GM04504 (cell line): Measurements from ENCODE around the gene ACACB.
A peak's percentile ranks its signal among the peaks of the same experiment; 100 is the strongest.

Experiments
- DNase-seq: peaks from one replicate; pipeline ENCODE4 v3.0.0-alpha.2; 2012; ENCODE audit warnings: low read depth

The ACACB gene

DNA sequence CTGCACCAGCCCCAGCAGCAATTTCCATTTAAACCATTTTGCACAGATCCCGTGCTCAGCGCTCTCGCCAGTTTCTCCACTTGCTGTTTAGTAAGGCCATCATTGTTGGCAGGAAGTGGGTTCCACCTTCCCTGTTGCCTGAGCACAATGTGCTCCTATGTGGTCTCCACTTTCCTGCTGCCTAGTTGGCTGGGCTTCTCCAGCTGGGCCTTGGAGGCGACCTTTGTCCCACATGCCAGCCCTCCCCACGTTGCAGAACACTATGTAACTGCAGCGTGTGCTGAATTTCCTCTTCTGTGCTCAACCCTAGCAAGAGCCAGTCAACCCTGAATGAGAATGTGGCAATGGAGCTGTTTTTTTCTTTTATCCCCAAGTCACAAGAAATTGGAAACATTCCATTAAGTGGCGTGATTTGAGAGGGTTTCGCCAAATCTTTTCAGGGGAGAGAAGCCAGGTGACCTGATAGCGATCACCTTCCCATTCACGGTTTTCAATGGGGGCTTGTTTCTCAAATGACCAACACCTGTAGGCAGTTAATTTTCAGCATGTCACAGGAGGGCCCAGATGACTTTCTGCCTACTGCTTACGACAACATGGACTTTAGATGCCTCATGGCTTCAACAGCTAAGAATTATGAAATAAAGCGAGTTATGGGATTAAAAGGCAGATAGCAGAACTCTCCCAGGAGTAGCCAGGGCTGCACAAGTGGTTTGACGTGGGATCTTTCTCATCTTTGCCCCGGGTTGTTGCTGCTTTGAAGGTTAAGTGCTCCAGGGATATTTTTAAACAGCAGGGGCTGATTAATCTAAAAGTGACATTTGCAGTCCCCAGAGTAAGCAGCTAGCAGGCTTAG is at the start of gene ACACB:
ACACB (plus strand) TSS at position 830 of the 853 bp plus-strand sequence. CDS start 22,819 bp downstream, outside the sequence.
- no peak for DNase-seq

DNA sequence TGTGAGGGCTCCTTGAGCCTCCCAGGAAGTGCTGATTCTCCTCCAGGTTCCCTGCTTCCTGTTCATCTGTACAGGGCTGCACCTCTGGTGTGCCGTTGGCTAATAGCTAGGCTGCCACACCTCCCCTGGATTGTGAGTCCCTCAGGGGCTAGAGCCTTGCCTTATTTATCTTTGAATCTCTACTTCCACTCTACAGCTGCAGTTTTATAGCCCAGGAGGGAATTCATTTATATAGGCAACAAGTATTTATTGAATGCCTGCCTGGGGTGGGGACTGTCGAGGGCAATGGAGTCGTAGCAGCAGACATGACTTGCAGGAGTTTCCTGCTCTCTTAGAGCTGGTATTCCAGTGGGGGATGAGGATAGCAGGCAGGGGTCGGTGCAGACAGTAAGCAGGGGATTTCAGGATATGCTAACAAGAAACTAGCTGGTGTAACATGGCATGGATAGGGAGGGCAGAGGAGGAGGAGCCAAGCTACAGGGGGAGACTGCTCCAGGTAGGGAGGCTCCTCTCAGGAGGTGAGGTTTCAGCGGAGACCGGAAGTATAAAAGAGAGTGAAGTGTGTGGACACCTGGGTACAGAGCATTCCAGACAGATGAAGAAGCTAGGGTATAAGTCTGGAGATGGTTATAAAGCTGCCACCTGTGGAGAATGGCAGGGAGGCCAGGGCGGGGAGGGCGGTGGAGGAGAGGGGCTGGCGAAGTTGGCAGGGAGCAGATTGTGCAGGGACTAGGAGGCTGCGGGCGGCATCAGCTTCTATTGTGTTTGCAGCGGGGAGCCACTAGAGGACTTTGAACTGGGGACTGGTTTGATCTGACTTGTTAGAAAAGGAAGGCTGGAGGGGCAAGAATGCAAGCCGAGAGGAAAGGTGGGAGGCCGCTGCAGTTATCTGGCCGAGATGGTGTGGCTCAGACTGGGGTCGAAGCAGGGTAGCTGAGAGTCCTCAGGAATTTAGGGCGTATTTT is 46.8 kb upstream of the ACACB start:
- DNase-seq = no peak

DNA sequence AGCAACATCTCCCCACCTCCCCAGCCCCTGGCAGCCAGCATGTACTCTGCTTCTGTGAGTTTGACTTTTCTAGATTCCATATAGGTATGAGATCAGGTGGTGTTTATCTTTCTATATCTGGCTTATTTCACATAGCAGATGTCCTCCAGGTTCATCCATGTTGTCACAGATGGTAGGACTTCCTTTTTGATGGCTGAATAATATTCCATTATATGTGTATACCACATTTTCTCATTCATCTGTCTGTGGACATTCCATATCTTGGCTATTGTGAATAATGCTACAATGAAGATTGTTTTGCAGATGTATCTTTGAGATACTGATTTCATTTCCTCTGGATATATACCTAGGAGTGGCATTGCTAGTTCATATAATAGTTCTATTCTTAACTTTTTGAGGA is 41.5 kb upstream of the ACACB start:
- no peak for DNase-seq

DNA sequence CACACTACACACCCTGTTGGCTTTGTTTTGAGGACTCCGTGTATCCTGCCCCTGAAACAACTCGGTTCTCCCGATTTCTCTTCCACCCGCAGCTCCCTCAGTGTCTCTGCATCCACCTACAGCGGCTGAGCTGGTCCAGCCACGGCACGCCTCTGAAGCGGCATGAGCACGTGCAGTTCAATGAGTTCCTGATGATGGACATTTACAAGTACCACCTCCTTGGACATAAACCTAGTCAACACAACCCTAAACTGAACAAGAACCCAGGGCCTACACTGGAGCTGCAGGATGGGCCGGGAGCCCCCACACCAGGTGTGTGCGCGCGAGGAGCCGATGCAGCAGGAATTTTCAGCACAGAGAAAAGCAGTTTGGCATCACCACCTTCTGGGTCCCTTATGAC is 33.6 kb upstream of the ACACB start:
- DNase-seq = no peak

DNA sequence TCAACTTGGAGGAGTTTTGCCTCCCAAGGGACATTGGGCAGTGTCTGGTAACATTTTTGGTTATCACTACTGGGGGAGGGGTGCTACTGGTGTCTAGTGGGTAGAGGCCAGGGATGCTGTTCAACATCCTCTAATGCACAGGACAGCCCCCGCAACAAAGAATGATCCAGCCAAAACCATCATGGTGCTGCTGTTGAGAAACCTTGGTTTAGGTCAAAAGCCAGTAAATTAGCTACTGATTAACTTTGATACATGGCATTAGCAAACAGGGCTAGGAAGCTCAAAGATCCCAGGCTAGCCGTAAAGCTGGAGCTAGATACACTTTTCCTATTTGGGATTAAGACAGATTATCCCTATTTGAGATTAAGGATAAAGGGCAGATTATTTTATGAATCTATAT is 32.0 kb upstream of the ACACB start:
- no peak for DNase-seq

DNA sequence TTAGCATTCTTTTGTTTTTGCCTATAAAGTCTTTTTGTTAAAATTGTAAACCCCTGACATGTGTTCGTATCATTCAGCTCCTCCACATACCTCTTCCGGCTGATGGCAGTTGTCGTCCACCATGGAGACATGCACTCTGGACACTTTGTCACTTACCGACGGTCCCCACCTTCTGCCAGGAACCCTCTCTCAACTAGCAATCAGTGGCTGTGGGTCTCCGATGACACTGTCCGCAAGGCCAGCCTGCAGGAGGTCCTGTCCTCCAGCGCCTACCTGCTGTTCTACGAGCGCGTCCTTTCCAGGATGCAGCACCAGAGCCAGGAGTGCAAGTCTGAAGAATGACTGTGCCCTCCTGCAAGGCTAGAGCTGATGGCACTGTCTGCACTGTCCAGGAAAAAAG is 30.8 kb upstream of the ACACB start:
- DNase-seq = no peak

DNA sequence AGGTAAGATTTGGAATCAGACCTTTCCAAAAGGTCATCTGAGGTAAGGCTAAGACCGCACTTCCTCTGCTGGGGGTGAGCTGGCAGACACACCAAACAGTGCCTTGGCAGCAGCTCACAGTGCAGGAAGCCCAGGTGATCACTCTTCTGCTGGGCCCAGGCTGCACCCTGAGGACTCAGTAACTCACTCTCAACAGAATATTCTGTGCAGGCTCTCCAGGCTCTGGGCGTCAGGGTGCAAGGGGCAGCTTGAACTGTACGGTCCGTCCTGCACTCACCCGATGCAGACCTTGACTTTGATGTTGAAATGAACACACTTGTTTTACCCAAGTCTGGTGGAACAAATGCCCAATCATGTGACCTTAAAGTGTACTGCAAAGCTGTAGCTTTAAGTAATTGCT is 29.1 kb upstream of the ACACB start:
- no peak for DNase-seq

DNA sequence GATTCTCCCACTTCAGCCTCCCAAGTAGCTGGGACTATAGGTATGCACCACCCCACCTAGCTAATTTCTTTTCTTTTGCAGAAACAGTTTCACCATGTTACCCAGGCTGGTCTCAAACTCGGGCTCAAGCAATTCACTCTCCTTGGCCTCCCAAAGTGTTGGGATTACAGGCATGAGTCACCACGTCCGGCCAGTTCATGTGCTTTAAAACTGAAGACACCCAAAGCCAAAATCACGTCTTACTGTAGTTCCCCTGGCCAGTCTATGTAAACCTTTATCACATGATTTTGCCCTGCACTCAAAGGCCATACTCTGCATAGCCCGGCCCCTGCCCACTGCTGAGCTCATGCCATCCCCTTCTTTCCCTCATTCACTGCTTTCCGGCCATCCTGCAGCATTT is 27.6 kb upstream of the ACACB start:
- DNase-seq = no peak

DNA sequence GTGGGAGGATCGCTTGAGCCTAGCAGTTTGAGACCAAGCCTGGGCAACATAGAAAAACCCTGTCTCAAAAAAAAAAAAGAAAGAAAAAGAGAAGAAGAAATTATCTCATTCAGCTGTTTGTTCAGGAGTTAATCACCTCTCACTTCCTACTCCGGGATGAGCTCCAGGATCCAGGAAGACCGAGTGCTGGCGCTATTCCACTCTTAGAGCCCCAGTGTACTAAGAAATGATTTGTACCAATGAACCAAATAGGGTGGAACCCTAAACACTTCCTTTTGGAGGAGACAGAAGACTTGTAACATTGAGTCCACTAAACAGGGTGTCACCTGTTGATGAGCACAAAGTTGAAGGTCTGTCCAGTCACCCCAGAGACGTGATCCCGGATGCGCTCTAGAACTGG is 26.7 kb upstream of the ACACB start:
- DNase-seq = no peak

DNA sequence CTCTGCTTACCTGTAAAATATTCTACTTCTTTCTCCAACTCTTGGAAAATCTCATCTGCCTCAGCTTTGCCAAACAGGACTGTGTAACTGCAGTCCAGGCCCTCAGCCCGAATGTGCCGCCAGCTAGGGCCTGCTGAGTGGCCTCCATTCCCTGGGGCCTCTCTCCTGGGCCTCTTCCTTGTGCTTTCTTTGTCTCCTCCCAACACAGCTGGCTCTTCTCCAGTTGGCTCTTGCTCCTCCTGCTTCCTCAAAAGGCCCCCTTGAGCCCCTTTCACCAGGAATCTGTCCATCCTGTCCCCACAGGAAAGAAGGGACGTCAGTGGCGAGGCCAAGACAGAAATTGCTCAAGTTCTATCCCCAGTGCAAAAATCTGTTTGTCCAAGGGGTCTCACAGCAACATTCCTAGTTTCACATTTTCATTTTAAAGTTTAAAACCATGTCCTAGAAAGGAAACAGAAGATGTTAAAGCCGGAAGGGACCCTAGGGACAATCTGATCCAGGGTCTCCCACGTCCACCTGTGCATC is 23.8 kb upstream of the ACACB start:
- DNase-seq = no peak

DNA sequence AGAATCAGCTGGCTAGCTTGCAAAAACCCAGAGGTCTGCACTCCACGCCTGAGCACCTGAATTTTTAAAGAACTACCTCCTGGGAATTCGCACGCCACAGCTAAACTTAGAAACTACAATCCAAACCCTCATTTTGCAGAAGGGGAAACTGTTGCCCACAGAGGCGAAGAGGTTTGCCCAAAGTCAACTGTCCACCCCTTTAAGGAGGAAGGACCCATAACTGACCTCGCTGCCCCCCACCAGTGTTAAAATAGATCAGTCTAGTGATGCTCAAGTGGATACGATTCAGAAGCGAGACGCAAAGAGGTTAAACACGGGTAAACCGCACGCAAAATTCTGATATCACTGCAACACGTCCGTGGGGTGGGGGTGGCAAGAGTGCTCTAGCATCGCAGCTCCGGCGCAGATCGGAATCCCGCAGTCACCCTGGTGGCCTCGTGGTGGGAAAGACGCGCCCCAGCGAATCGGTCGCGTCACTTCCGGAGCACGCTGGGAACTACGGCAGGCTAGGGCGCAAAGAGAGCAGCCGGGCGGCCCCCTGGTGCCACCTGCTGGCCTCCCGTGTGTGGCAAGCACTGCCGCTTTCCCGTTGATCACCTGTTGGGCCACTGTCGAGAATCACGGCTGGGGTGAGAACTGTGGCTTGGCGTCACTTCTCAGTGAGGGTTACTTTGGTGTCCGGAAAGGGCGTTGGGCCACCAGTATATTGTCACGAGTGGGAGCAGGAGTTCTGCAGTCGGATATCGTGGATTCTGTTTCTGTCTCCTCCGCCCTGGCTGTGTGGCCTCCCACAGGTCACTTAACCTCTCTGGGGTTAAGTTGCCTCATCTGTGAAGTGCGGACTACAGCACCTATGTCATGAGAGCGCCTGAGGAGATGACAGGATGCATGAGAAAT is 23.1 kb upstream of the ACACB start, which contains the start of gene ALKBH2:
ALKBH2 (minus strand) TSS at position 451 of the 897 bp plus-strand sequence. CDS start 686 bp downstream, outside the sequence.
- peak; percentile 74 for DNase-seq

DNA sequence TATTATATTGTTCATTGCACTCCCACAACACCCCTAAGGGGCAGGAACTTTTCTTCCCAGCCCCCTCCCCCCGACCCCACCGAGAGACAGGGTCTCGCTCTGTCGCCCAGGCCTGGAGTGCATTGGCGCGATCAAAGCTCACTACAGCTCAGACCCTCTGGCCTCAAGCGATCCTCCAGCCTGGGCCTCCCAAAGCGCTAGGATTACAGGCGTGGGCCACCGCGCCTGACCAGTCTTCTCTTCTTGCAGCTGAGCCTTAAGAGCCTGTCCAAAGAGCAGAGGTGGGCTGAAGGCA is 19.3 kb upstream of the ACACB start:
- no peak for DNase-seq

DNA sequence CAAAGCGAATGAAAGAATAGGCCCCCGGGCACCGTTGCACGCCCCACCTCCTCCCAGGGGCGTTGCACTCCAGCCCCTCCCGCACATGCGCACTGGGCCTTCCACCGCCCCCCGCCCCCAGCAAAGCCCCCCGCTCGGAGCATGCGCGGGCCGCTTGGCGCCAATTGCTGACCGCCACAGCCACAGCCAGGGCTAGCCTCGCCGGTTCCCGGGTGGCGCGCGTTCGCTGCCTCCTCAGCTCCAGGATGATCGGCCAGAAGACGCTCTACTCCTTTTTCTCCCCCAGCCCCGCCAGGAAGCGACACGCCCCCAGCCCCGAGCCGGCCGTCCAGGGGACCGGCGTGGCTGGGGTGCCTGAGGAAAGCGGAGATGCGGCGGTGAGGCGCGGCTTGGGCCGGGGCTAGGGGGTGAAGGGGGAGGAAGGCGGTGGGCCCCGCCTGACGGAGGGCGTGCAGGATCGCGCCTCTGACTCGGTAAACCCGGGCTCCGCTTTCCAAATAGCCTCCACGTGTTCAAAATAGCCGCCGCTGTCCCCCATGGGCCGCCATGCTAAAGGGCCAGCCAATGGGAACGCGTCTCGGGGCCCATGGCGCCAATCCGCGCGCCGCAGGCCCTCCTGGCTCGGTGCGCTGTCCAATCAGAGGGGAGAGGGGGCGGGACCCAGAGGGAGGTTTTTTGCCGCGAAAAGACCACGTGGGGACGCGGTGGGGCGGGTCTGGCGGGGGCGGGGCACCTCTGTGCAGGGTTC is 18.8 kb upstream of the ACACB start, which contains the start of gene UNG:
UNG (plus strand) TSS at position 163 of the 748 bp plus-strand sequence; CDS start at position 246, 83 bp downstream.
- peak; percentile 91 for DNase-seq

DNA sequence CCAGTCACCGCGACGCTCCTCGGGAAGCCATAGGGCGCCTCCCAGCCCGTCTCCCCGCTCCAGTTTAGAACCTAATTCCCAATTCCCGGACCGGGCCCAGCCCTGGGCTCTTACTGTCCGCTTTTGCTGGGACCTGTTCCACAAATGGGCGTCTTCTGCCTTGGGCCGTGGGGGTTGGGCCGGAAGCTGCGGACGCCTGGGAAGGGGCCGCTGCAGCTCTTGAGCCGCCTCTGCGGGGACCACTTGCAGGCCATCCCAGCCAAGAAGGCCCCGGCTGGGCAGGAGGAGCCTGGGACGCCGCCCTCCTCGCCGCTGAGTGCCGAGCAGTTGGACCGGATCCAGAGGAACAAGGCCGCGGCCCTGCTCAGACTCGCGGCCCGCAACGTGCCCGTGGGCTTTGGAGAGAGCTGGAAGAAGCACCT is 18.2 kb upstream of the ACACB start:
- no peak for DNase-seq

DNA sequence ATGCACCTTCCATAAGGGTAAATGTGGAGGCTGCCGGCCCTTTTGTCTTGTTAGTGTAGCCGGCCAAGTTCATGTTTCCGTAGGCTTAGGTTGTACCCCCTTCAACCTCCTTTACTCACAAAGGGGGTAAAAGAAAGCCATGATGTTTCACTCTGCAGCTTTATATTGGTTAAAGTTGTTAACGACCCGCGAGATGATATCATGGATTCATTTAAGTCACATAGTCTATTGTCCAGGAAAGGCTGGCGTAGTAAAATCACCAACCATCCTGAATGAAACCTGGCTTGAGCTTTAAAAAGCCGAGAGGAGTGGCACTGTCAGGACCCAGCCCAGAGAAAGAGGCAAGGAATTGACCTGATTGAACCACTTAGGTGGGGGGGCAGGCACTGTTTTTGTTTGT is 17.7 kb upstream of the ACACB start:
- DNase-seq = no peak

DNA sequence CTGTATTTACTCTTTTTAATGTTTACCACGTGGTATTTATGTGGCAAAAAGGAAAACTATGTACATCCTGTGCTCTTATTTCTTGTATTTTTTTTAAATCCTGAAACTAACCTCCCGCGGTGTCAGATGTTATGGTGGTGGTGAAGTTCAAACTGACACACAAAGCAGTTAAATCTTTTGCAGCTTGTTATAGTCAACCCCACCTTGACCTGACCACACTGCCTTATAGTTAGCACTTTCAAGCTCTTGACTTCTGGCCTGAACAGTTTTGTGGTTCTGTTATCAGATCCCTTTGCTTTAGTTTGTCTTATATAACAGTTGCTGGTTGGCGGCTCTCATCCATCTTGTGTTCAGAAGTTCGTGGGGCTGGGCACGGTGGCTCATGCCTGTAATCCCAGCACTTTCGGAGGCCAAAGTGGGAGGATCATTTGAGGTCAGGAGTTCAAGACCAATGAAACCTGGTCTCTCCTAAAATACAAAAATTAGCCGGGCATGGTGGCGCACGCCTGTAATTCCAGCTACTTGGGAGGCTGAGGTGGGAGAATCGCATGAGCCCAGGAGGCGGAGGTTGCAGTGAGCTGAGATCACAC is 16.9 kb upstream of the ACACB start:
- no peak for DNase-seq

DNA sequence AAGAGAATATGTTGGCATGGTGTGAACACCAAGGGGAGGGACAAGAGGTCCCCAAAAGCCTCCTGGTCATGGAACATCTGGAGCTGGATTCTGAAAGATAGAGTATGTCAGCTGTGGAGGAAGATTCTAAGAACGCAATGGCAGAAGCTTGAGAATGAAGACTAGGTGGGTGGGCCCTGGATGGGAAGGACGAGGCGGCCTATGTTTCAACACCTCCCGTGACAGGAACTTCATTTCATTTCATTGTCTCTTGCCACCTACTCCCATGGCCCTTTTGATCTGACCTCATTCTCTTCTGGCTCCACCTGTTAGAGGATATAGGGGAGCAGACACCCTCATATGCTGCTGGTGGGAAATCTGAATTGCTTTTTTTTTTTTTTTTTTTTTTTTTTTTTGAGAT is 15.6 kb upstream of the ACACB start:
- no peak for DNase-seq

DNA sequence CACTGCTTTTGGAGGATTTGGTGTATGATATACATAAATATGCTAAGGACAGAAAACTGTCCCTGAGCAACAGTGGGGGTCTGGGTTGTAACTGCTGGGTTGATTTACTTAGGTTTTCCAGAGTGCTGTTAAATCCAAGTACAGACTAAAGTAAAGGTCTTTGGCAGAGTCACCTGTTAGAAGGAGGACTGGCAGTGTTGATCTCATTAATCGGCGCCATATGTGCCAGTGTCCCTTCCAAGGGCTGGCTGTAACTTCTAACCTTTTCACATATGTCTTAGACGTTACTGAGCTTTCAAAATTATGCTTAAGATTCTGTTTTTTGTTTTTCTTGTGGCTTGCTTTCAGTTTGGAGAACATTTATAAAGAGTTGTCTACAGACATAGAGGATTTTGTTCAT is 13.9 kb upstream of the ACACB start:
- DNase-seq = no peak

DNA sequence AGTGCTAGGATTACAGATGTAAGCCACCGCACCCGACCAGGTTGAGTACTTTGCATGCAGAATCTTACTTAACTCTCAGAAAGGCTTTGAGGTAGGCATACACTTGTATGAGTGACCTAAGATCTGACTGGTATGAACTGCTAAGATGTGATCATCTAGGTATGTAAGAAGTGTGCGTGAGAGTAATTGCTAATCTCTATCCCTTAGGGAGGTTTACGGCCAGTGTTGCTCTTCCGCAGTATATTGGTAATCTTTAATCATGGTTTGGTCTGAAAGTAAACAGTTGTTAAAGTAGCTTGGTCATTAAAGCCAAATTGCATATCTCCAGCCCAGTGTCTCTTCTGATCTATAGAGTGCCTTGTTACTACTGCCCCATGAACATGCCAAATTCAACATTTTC is 11.2 kb upstream of the ACACB start:
- DNase-seq = no peak

DNA sequence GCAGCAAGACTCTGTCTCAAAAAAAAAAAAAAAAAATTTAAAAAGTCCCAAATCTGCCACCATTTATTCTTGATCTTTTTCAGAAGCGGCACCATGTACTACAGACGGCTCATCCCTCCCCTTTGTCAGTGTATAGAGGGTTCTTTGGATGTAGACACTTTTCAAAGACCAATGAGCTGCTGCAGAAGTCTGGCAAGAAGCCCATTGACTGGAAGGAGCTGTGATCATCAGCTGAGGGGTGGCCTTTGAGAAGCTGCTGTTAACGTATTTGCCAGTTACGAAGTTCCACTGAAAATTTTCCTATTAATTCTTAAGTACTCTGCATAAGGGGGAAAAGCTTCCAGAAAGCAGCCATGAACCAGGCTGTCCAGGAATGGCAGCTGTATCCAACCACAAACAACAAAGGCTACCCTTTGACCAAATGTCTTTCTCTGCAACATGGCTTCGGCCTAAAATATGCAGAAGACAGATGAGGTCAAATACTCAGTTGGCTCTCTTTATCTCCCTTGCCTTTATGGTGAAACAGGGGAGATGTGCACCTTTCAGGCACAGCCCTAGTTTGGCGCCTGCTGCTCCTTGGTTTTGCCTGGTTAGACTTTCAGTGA is 6.5 kb upstream of the ACACB start:
- DNase-seq = no peak
